AG20443 (cell line): Measurements from ENCODE around the gene PLXNA4.

ENCODE experiments used
- DNase-seq: peaks from one replicate; pipeline ENCODE4 v3.0.0; 2012; ENCODE audit warnings: low spot score, mixed read lengths

The PLXNA4 gene

GRCh38 chr7:132501956-132502355 is 74.3 kb downstream of the PLXNA4 start:
- no peak for DNase-seq

- DNase-seq: peak; percentile 87
Observed at GRCh38 chr7:132500727-132501440, 75.4 kb downstream of the PLXNA4 start.

GRCh38 chr7:132499487-132499886 is 76.8 kb downstream of the PLXNA4 start:
- DNase-seq: no peak

- DNase-seq: no peak
Observed at GRCh38 chr7:132499065-132499464, 77.2 kb downstream of the PLXNA4 start.

GRCh38 chr7:132498319-132498718 is 78.0 kb downstream of the PLXNA4 start:
- DNase-seq: no peak

GRCh38 chr7:132497098-132497497 is 79.2 kb downstream of the PLXNA4 start:
- DNase-seq: no peak

- DNase-seq: no peak
Observed at GRCh38 chr7:132495936-132496335, 80.3 kb downstream of the PLXNA4 start.

- no peak for DNase-seq
Observed at GRCh38 chr7:132494474-132494873, 81.8 kb downstream of the PLXNA4 start.

- no peak for DNase-seq
Observed at GRCh38 chr7:132492823-132493445, 83.3 kb downstream of the PLXNA4 start.

GRCh38 chr7:132491391-132491945 is 84.8 kb downstream of the PLXNA4 start:
- no peak for DNase-seq

GRCh38 chr7:132490474-132490873 is 85.8 kb downstream of the PLXNA4 start:
- no peak for DNase-seq

- DNase-seq: peak; percentile 33
Observed at GRCh38 chr7:132489776-132490237, 86.5 kb downstream of the PLXNA4 start.

GRCh38 chr7:132488634-132489302 is 87.5 kb downstream of the PLXNA4 start:
- peak; percentile 70 for DNase-seq

- DNase-seq: no peak
Observed at GRCh38 chr7:132486274-132486610, 90.0 kb downstream of the PLXNA4 start.

GRCh38 chr7:132485600-132486273 is 90.5 kb downstream of the PLXNA4 start:
- no peak for DNase-seq

GRCh38 chr7:132485136-132485535 is 91.1 kb downstream of the PLXNA4 start:
- DNase-seq: no peak

GRCh38 chr7:132482866-132483265 is 93.4 kb downstream of the PLXNA4 start:
- no peak for DNase-seq

- DNase-seq: peak; percentile 42
Observed at GRCh38 chr7:132480534-132480933, 95.7 kb downstream of the PLXNA4 start.

- DNase-seq: no peak
Observed at GRCh38 chr7:132476541-132476940, 99.7 kb downstream of the PLXNA4 start.

- no peak for DNase-seq
Observed at GRCh38 chr7:132475669-132476116, 100.6 kb downstream of the PLXNA4 start.

- DNase-seq: no peak
Observed at GRCh38 chr7:132475037-132475668, 101.1 kb downstream of the PLXNA4 start.
